ENCODE results near the gene CNR1. TPM values are rescaled to one million over a fixed set of nuclear protein-coding genes. Genes with fewer than 3 reads are reported as not detected.

CNR1 gene
- polyA plus RNA-seq, 1 donor from 2014 or later: 512 TPM

- Histone ChIP-seq H3K4me3 (ENCODE audit: low read length) (no peak overlapping the region), H3K27ac (ENCODE audit: low read length) (peak overlapping the region; percentile 92)
These were observed 2.2 kb upstream of the CNR1 start for GRCh38 chr6:88168362-88168761.

GRCh38 chr6:88167352-88167937 is 1.3 kb upstream of the CNR1 start:
- TF ChIP-seq SMC3 (conservative IDR thresholded peaks at IDR 0.05; ENCODE audit: poor library complexity): peak; percentile 19
- peak; percentile 39 for TF ChIP-seq POLR2AphosphoS5 (IDR thresholded peaks at IDR 0.05)
- TF ChIP-seq EZH2 (IDR thresholded peaks at IDR 0.05; ENCODE audit: borderline replicate concordance, insufficient read depth, low read length, poor library complexity, severe bottlenecking): no peak
- TF ChIP-seq CTCF (IDR thresholded peaks at IDR 0.05; ENCODE audit: poor library complexity, severe bottlenecking): peak; percentile 18
- TF ChIP-seq MXI1 (conservative IDR thresholded peaks at IDR 0.05; ENCODE audit: poor library complexity, severe bottlenecking): no peak
- Histone ChIP-seq H3K27me3 (ENCODE audit: insufficient read depth, low read depth, low read length) (peaks cover 14% of the 10 kb centered on the region), H3K9ac (ENCODE audit: low read length) (peak overlapping the region; percentile 95), H3K79me2 (replicated peaks; ENCODE audit: insufficient read depth, low read length) (peaks cover 37% of the 10 kb centered on the region), H3K27ac (ENCODE audit: low read length) (peak overlapping the region; percentile 92), H3K36me3 (ENCODE audit: insufficient read depth, low read length) (no peaks in the 10 kb centered on the region), H3K4me3 (ENCODE audit: low read length) (peak overlapping the region; percentile 89), H4K20me1 (ENCODE audit: insufficient read depth) (no peaks in the 10 kb centered on the region), H3K4me2 (ENCODE audit: low read length) (peak overlapping the region; percentile 31), H3F3A (ENCODE audit: insufficient read depth, low read length, poor library complexity, severe bottlenecking) (peaks cover 5% of the 10 kb centered on the region), H3K9me3 (ENCODE audit: low read length) (no peaks in the 10 kb centered on the region), H3K9me2 (ENCODE audit: insufficient read depth, low read length) (no peaks in the 10 kb centered on the region), H2AFZ (ENCODE audit: low read depth, low read length) (no peak overlapping the region)

More at GRCh38 chr6:88168362-88168761, 2.2 kb upstream of the CNR1 start:
- Histone ChIP-seq H3F3A (ENCODE audit: insufficient read depth, low read length, poor library complexity, severe bottlenecking) (peaks cover 5% of the 10 kb centered on the region), H2AFZ (ENCODE audit: low read depth, low read length) (no peak overlapping the region), H3K9me3 (ENCODE audit: low read length) (no peaks in the 10 kb centered on the region), H3K4me2 (ENCODE audit: low read length) (no peak overlapping the region), H3K79me2 (replicated peaks; ENCODE audit: insufficient read depth, low read length) (peaks cover 27% of the 10 kb centered on the region), H4K20me1 (ENCODE audit: insufficient read depth) (no peaks in the 10 kb centered on the region), H3K9ac (ENCODE audit: low read length) (no peak overlapping the region), H3K36me3 (ENCODE audit: insufficient read depth, low read length) (no peaks in the 10 kb centered on the region), H3K27me3 (ENCODE audit: insufficient read depth, low read depth, low read length) (peaks cover 14% of the 10 kb centered on the region), H3K9me2 (ENCODE audit: insufficient read depth, low read length) (no peaks in the 10 kb centered on the region)
- TF ChIP-seq EP300 (conservative IDR thresholded peaks at IDR 0.05; ENCODE audit: poor library complexity, severe bottlenecking): no peak
- TF ChIP-seq CTCF (IDR thresholded peaks at IDR 0.05; ENCODE audit: poor library complexity, severe bottlenecking): no peak

GRCh38 chr6:88166493-88167351 is 575 bp upstream of the CNR1 start:
- Histone ChIP-seq H3K79me2 (replicated peaks; ENCODE audit: insufficient read depth, low read length) (peaks cover 44% of the 10 kb centered on the region), H3K4me2 (ENCODE audit: low read length) (peak overlapping the region; percentile 31), H3K4me3 (ENCODE audit: low read length) (peak overlapping the region; percentile 89), H3K9me3 (ENCODE audit: low read length) (no peaks in the 10 kb centered on the region), H3K9ac (ENCODE audit: low read length) (peak overlapping the region; percentile 95), H3K36me3 (ENCODE audit: insufficient read depth, low read length) (no peaks in the 10 kb centered on the region), H2AFZ (ENCODE audit: low read depth, low read length) (peak overlapping the region; percentile 49), H3K9me2 (ENCODE audit: insufficient read depth, low read length) (no peaks in the 10 kb centered on the region), H4K20me1 (ENCODE audit: insufficient read depth) (no peaks in the 10 kb centered on the region), H3K27me3 (ENCODE audit: insufficient read depth, low read depth, low read length) (peaks cover 14% of the 10 kb centered on the region), H3K27ac (ENCODE audit: low read length) (peak overlapping the region; percentile 92), H3F3A (ENCODE audit: insufficient read depth, low read length, poor library complexity, severe bottlenecking) (peaks cover 5% of the 10 kb centered on the region)
- TF ChIP-seq SMC3 (conservative IDR thresholded peaks at IDR 0.05; ENCODE audit: poor library complexity): peak; percentile 19
- TF ChIP-seq EP300 (conservative IDR thresholded peaks at IDR 0.05; ENCODE audit: poor library complexity, severe bottlenecking): no peak
- TF ChIP-seq CTCF (IDR thresholded peaks at IDR 0.05; ENCODE audit: poor library complexity, severe bottlenecking): no peak
- no peak for TF ChIP-seq REST (IDR thresholded peaks at IDR 0.05; ENCODE audit: borderline replicate concordance)
- no peak for TF ChIP-seq EZH2 (IDR thresholded peaks at IDR 0.05; ENCODE audit: borderline replicate concordance, insufficient read depth, low read length, poor library complexity, severe bottlenecking)
- peak; percentile 7 for TF ChIP-seq MXI1 (conservative IDR thresholded peaks at IDR 0.05; ENCODE audit: poor library complexity, severe bottlenecking)
- peak; percentile 46 for TF ChIP-seq TAF1 (IDR thresholded peaks at IDR 0.05; ENCODE audit: low read depth)
- peak; percentile 11 for TF ChIP-seq RAD21 (conservative IDR thresholded peaks at IDR 0.05)
